ENCODE results near the gene TRRAP. TPM values are rescaled to one million over a fixed set of nuclear protein-coding genes. Genes with fewer than 3 reads are reported as not detected.

TRRAP gene
- total RNA-seq, 2 donors from 2014 or later, result 21.1 to 25.2 TPM

GRCh38 chr7:99035723-99036545 is 157.6 kb downstream of the TRRAP start:
- intact Hi-C loops (cut with DNase I), result no loop called here
- H3K9me3 ChIP-seq, result no peaks in the 10 kb centered on the region
- no peaks in the 10 kb centered on the region for H3K27me3 ChIP-seq
- peaks cover 0 to 44% of the 10 kb centered on the region in 2 donors for H3K36me3 ChIP-seq (replicated peaks in 1 of 2; ENCODE audit: insufficient read depth in 1 of 2, low read depth in 2 of 2)
- no peak for TF ChIP-seq POLR2A (IDR thresholded peaks at IDR 0.05)
- no peak for TF ChIP-seq CTCF (IDR thresholded peaks at IDR 0.05)
- H3K4me3 ChIP-seq, result no peak overlapping the region
- H3K27ac ChIP-seq, result no peak overlapping the region
- ATAC-seq (no peak), DNase-seq (no peak)
- WGBS, 2 donors, result 84 to 86% methylated on average over 23 to 26 of the region's 26 CpGs
- H3K4me1 ChIP-seq, result peaks cover 5% of the 10 kb centered on the region

GRCh38 chr7:99036546-99037111 is 158.3 kb downstream of the TRRAP start:
- no peak for DNase-seq
- no peak for TF ChIP-seq POLR2A (IDR thresholded peaks at IDR 0.05)
- peak in 1 of 7 experiments; percentile 20 for TF ChIP-seq CTCF (IDR thresholded peaks at IDR 0.05)
- 73 to 87% methylated on average over 11 of the region's 11 CpGs for WGBS, 2 donors
- Histone ChIP-seq H3K36me3 (replicated peaks in 1 of 2; ENCODE audit: insufficient read depth in 1 of 2, low read depth in 2 of 2) (peaks cover 0 to 39% of the 10 kb centered on the region in 2 donors), H3K9me3 (no peaks in the 10 kb centered on the region), H3K27ac (no peak overlapping the region), H3K27me3 (no peaks in the 10 kb centered on the region), H3K4me3 (no peak overlapping the region), H3K4me1 (peaks cover 5% of the 10 kb centered on the region)
- intact Hi-C loops (cut with DNase I), result no loop called here
- ATAC-seq, result no peak

GRCh38 chr7:99037327-99037940 is 159.1 kb downstream of the TRRAP start:
- Histone ChIP-seq H3K27me3 (no peaks in the 10 kb centered on the region), H3K9me3 (no peaks in the 10 kb centered on the region), H3K36me3 (replicated peaks in 1 of 2; ENCODE audit: insufficient read depth in 1 of 2, low read depth in 2 of 2) (peaks cover 0 to 37% of the 10 kb centered on the region in 2 donors), H3K27ac (no peak overlapping the region), H3K4me3 (no peak overlapping the region), H3K4me1 (peaks cover 5% of the 10 kb centered on the region)
- TF ChIP-seq POLR2A (IDR thresholded peaks at IDR 0.05), result no peak
- TF ChIP-seq CTCF (IDR thresholded peaks at IDR 0.05), result no peak
- 92 to 96% methylated on average over 15 to 16 of the region's 16 CpGs for WGBS, 2 donors
- intact Hi-C loops (cut with DNase I), result no loop called here
- DNase-seq, result no peak
- no peak for ATAC-seq

GRCh38 chr7:99038086-99038855 is 159.9 kb downstream of the TRRAP start:
- Histone ChIP-seq H3K36me3 (replicated peaks in 1 of 2; ENCODE audit: insufficient read depth in 1 of 2, low read depth in 2 of 2) (peaks cover 0 to 36% of the 10 kb centered on the region in 2 donors), H3K27me3 (no peaks in the 10 kb centered on the region)
- WGBS, 2 donors, result 90 to 93% methylated on average over 25 of the region's 25 CpGs

More at GRCh38 chr7:99038086-99038855, 159.9 kb downstream of the TRRAP start:
- ATAC-seq, result no peak
- Histone ChIP-seq H3K27ac (no peak overlapping the region), H3K4me1 (peaks cover 5% of the 10 kb centered on the region), H3K9me3 (no peaks in the 10 kb centered on the region), H3K4me3 (no peak overlapping the region)
- TF ChIP-seq POLR2A (IDR thresholded peaks at IDR 0.05), result no peak
- TF ChIP-seq CTCF (IDR thresholded peaks at IDR 0.05), result no peak
- intact Hi-C loops (cut with DNase I), result no loop called here
- DNase-seq, result no peak

Data from body of pancreas (tissue), 4 donors.